GM19463 (cell line): ENCODE results near the gene SLC5A5.
"Not testable (repeated sequence)": the region's sequence is repeated elsewhere in the genome, so short reads cannot be mapped to it uniquely, and the experiment has no call there.

Source experiments
- ATAC-seq: cut with Tn5 transposase; IDR thresholded peaks from one replicate; pipeline ENCODE4 v1.9.1; 2021; ENCODE audit warnings: mild to moderate bottlenecking, moderate library complexity; ENCODE audit not compliant: unreplicated experiment

SLC5A5 gene

GRCh38 chr19:17869114-17869608, 2.6 kb upstream of the SLC5A5 start:
- ATAC-seq = no peak

DNA sequence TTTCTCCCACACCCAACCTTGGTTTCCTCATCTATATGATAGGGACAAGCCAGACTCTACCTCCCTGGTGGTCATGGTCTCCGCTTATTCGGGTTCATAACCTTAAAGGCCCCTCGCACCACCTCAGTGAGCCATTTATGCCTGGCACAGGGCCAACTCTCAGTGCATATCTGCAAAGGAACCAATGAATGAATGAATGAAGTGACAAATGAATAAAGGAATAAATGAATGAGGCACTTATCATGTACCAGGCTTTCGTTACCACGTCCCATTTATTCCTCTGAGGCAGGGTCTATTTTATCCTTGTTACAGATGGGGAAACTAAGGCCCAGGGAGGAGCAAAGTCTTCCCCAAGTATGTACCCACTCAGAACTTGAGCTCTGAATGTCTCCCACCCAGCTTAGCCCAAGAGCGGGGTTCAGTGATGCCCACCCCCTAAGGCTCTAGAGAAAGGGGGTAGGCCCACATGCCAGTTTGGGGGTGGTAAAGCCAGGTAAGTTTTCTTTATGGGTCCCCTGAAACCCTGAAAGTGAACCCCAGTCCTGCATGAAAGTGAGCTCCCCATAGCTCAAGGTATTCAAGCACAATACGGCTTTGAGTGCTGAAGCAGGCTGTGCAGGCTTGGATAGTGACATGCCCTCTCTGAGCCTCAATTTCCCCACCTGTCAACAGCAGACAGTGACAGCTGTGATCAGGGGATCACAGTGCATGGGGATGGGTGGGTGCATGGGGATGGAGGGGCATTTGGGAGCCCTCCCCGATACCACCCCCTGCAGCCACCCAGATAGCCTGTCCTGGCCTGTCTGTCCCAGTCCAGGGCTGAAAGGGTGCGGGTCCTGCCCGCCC, 490 bp upstream of the SLC5A5 start:
- ATAC-seq = no peak

GRCh38 chr19:17872251-17873001, 681 bp downstream of the SLC5A5 start:
- ATAC-seq = no peak

- ATAC-seq = no peak
These were observed 2.3 kb downstream of the SLC5A5 start for GRCh38 chr19:17873786-17874757.

GRCh38 chr19:17874758-17875135, 3.0 kb downstream of the SLC5A5 start:
- no peak for ATAC-seq

DNA sequence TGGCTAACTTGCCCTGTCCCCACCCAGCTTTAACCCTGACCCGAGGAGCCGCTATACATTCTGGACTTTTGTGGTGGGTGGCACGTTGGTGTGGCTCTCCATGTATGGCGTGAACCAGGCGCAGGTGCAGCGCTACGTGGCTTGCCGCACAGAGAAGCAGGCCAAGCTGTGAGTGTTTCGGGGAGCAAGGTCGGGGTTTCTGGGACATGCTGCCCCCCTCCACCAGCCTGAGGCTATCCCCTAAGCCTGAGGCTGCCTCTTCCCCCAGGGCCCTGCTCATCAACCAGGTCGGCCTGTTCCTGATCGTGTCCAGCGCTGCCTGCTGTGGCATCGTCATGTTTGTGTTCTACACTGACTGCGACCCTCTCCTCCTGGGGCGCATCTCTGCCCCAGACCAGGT, 6.0 kb downstream of the SLC5A5 start:
- no peak for ATAC-seq

GRCh38 chr19:17879466-17879865, 7.7 kb downstream of the SLC5A5 start:
- ATAC-seq = no peak

- no peak for ATAC-seq
These were observed 10.0 kb downstream of the SLC5A5 start for GRCh38 chr19:17881701-17882100.

DNA sequence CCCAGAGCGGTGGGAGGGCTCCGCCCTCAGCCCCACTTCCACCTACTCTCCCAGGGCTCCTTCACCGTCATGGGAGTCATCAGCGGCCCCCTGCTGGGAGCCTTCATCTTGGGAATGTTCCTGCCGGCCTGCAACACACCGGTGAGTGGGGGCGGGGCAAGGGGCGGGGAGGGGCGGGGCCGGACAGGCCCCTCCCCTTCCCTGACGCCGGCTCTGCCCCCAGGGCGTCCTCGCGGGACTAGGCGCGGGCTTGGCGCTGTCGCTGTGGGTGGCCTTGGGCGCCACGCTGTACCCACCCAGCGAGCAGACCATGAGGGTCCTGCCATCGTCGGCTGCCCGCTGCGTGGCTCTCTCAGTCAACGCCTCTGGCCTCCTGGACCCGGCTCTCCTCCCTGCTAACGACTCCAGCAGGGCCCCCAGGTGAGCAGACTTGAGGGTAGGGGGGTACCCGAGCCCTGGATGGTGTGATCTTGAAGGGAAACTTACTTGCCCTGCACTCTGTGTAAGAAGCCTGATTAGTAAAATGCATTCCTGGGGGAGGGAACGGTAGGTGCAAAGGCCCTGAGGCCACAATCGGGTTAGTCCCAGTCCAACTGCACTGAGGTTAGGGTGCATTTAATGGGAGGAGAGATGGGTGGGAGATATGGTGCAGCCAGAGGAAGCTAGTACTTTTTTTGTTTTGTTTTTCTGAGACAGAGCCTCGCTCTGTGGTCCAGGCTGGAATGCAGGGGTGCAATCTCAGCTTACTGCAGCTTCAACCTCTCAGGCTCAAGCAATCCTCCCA, 12.1 kb downstream of the SLC5A5 start:
- no peak for ATAC-seq

GRCh38 chr19:17886515-17886914, 14.8 kb downstream of the SLC5A5 start:
- ATAC-seq = no peak

DNA sequence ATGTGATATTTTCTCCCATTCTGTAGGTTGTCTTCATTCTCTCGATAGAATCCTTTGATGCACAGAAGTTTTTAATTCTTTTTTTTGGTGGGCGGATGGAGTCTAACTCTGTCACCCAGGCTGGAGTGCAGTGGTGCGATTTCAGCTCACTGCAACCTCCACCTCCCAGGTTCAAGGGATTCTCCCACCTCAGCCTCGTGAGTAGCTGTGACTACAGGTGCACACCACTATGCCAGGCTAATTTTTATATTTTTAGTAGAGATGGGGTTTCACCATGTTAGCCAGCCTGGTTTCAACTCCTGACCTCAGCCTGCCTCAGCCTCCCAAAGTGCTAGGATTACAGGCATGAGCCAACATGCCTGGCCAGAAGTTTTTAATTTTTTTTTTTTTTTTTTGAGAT, 15.5 kb downstream of the SLC5A5 start:
- not testable (repeated sequence) for ATAC-seq

- no peak for ATAC-seq
These were observed 16.5 kb downstream of the SLC5A5 start for GRCh38 chr19:17888260-17888659.

DNA sequence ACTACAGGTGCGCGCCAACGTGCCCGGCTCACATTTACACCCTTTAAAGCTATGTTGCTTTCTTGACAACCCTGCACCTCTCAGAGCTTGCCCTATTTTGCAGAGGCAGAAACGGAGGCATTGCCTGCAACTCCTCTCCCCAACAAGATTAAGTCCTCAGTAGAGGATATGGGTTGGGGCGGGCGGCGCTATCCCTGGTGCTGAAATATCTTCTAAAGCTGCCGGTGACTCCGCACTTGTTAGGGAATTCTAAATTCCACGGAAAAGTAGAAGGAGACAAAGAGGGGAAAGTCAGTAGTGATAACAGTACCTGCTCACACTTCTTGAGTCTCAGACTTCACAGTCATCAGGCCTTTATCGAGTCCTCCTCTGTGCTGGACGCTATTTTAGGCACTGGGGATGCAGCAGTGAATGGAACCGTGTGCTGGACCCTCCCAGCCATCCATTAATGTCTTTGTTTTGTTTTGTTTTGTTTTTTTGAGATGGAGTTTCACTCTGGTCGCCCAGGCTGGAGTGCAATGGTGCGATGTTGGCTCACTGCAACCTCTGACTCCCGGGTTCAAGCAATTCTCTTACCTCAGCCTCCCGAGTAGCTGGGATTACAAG, 18.0 kb downstream of the SLC5A5 start:
- ATAC-seq = no peak

GRCh38 chr19:17893766-17894165, 22.0 kb downstream of the SLC5A5 start:
- ATAC-seq = no peak

GRCh38 chr19:17902701-17903100, 31.0 kb downstream of the SLC5A5 start:
- ATAC-seq = no peak

- ATAC-seq = no peak
These were observed 36.5 kb downstream of the SLC5A5 start for GRCh38 chr19:17908244-17908643.

DNA sequence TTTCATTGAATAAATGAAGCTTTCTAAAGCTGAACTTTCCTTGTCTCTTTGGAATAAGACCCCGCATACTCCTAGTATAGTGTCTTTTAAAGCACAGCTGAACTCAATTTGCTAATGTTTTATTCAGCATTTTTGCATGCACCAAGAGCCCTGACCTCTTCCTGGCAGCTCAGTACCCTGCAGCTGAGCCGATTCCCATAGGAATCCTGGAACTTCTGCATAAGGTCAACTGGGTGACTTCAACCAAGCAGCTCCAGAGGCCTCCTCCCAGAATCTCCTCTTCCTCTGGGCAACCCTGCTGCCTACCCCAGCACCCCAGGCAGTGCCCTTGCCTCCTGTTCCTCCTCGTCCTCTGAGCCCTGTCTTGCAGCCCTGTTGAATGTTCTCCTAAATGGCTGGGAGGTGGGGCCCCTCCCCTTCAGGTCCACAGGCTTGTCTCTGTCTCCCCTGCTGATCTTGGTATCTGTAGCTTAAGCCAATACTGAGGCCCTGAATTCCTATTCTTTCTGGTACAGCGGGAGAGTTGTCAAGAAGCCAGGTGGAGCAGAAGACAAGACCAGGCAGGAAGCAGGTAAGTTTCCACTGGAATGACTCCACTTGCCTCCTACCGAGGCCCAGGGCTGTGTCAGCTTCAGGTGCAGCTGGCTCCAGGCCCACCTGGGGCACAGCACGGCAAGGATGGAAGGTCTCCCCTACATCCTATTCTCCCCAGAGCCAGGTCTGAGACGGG, 37.4 kb downstream of the SLC5A5 start:
- no peak for ATAC-seq

- ATAC-seq = no peak
These were observed 39.1 kb downstream of the SLC5A5 start for GRCh38 chr19:17910791-17911360.
